ENCODE data around the gene DSTN.

DSTN gene

GRCh38 chr20:17617212-17617867 is 47.5 kb downstream of the DSTN start:
- intact Hi-C loops (cut with DNase I) = loop anchor here (5.0 kb wide), 1 partner anchor 80 kb away; no protein-coding TSS in a partner anchor
- DNase-seq = peak in 40 of 42 donors; percentile 37 to 88 (median 74)

GRCh38 chr20:17617868-17618672 is 48.2 kb downstream of the DSTN start:
- intact Hi-C loops (cut with DNase I) = loop anchor here (5.0 kb wide), 1 partner anchor 81 kb away; no protein-coding TSS in a partner anchor
- peak in 18 of 42 donors; percentile 2 to 39 (median 12) for DNase-seq

- intact Hi-C loops (cut with DNase I) = loop anchor here (5.0 kb wide), 1 partner anchor 81 kb away; no protein-coding TSS in a partner anchor
- peak in 9 of 42 donors; percentile 2 to 32 (median 5) for DNase-seq
Measured at GRCh38 chr20:17618673-17619013, 48.8 kb downstream of the DSTN start.

DNA sequence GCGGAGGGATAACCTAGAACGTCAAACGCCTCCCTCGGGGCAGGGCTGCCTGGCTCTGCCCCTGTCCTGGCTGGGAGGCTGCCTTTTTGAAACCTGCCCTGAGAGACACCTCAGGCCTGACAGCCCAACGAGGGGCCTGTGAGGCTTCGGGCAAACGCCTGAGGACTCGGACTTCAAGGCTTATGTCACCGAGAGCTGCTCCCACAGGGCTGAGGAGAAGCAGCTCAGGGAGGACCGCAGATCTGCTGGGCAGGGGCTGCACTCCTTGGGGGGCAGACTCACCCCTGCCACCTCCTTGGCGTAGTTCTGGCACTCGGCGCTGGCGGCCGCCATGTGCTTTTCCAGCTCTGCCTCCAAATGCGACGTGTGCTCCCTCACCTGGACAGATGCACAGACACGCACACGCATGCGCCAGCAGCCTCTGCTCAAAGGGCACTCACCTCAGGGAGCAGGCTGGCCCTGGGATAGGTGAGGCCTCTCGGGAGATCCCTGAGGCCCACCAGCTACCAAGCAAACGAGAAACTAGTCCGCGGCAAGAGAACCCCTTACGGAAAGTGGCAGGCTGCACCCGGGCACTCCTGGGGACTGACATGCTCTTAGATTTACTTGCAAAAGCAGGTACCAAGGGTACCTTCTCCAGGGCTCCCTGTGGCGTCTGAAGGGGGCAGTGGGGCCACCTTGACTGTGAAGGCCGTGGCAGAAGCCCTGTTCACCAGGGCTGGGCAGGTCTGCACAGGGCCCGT is 49.6 kb downstream of the DSTN start:
- DNase-seq = peak in 14 of 42 donors; percentile 0 to 21 (median 8)
- intact Hi-C loops (cut with DNase I) = loop anchor here (5.0 kb wide), 1 partner anchor 82 kb away; no protein-coding TSS in a partner anchor

- DNase-seq = peak in 20 of 42 donors; percentile 0 to 43 (median 7)
- intact Hi-C loops (cut with DNase I) = no loop called here
Measured at GRCh38 chr20:17620371-17621228, 50.7 kb downstream of the DSTN start.

GRCh38 chr20:17621229-17621968 is 51.5 kb downstream of the DSTN start:
- peak in 26 of 42 donors; percentile 0 to 38 (median 8) for DNase-seq
- intact Hi-C loops (cut with DNase I) = no loop called here

GRCh38 chr20:17622086-17622850 is 52.4 kb downstream of the DSTN start:
- peak in 16 of 42 donors; percentile 0 to 29 (median 5) for DNase-seq
- intact Hi-C loops (cut with DNase I) = no loop called here

DNA sequence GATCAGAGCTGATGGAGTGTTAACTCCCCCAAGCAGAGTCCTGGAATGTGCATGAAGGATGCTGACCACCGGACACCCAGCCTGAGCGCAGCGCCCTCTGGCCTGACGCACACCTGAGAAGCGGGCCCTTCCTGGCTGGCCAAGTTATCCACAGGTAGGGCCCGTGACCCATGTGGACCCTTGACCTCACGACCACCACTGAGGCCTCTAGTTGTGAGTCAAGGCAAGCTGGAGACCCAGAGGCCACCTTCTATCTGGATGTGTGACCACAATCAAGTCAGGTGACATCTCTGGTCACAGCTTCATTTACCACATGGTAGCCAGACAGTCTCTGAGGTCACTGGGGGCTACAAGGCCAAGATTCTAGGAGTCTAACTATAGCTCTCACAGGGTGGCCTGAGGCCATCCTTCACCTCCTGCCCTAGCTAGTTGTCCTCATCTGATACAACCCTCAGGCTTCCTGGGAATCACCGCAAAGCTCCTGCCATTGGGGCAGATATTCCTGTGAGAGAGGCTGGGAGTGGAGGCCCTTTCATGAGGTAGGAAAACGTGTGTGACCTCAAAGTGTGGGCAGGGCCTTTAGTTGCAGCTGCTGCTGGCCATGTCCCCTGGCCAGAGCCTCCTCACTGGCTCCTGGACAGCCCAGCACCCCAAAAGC is 53.1 kb downstream of the DSTN start:
- intact Hi-C loops (cut with DNase I) = no loop called here
- peak in 11 of 42 donors; percentile 0 to 31 (median 9) for DNase-seq

GRCh38 chr20:17624070-17624469 is 54.2 kb downstream of the DSTN start:
- intact Hi-C loops (cut with DNase I) = no loop called here
- peak in 6 of 42 donors; percentile 0 to 20 (median 12) for DNase-seq

- peak in 10 of 42 donors; percentile 1 to 30 (median 3) for DNase-seq
- intact Hi-C loops (cut with DNase I) = no loop called here
Measured at GRCh38 chr20:17624551-17625245, 54.8 kb downstream of the DSTN start.

DNA sequence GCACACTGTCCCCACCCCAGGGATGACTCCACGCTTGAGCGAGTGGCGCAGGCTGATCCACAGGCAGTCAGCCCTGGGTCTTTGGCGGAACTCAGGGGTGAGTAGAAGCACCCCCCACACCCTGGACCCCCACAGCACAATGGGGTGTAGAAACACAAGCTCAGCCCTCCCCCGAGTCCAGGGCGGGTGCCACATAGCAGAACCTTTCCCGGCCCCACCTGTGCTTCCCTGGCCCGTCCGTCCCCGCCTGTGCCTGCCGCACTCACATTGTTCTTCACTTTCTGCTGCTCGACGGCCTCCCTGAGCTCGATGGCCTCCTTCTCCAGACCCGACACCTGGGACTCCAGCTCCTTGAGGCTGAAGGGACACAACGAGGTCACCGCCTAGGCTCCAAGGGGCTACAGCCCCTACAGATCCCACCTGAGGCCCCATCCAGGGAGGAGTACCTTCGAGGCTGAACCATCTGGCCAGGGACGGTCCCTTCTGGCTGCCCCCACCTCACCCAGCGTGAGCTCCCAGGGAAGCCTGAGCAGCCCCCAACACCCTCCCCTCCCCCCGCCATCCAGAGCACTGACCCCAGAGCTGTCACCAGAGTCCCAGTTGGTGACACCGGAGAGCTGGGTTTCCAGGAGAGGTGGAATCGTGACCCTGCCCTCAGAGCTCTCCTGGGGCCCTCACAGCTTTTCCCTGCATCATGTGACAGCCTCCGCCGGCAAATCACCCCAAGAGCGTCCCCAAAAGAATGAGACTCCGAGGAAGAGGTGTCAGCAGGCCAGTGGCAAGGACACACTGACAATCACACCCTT is 55.6 kb downstream of the DSTN start:
- intact Hi-C loops (cut with DNase I) = no loop called here
- peak in 8 of 42 donors; percentile 0 to 30 (median 9) for DNase-seq

DNA sequence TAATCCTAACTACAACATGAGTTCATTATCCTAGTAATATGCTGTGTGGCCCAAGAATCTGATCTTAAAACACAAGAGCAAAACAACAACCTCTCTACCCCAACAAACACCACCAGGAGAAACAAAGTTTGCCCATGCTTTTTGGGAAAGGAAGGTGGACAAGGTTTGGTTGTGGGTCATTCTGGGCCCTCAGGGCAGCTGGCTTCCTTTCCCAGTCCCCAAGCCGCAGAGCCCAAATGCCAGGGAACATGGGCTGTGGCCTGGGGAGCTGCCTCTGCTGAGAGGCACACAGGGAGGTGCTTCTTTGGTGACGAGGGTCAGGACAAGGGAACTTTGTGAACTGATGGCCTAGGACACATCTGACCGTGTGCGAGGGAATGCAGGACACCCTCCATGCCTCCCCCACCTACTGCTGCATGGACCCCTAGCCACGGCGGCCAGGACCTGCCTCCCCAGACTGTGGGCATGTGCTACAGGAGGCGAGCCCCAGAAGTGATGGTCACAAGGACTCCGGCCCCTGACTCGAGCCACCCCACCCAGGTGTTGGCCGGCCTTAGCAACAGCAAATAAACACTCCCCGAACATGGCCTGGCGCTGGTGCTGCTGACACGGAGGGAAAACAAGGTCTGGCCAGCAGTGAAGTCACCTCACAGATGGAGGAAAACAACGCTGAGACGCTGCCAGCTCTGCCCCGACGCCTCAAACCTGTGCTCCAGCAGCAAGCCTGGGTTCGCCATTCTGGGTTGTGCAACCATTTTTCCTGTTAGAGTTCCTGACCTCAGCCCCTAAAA is 56.5 kb downstream of the DSTN start:
- DNase-seq = peak in 1 of 42 donors; percentile 3
- intact Hi-C loops (cut with DNase I) = no loop called here

- no peak for DNase-seq
- intact Hi-C loops (cut with DNase I) = no loop called here
Measured at GRCh38 chr20:17627101-17627955, 57.5 kb downstream of the DSTN start.

Data from head of caudate nucleus (tissue), 42 donors.